Measurements from ENCODE around the gene LRP6. TPM values are rescaled to one million over a fixed set of nuclear protein-coding genes. Genes with fewer than 3 reads are reported as not detected.
"Not testable (repeated sequence)": the region's sequence is repeated elsewhere in the genome, so short reads cannot be mapped to it uniquely, and the experiment has no call there.

Gene LRP6
- total and polyA plus RNA-seq, 12 donors = 3.5 to 31.9 (median 17.5) TPM

GRCh38 chr12:12147111-12147510 is 119.7 kb downstream of the LRP6 start:
- H3K27ac ChIP-seq = no peak overlapping the region
- no peaks in the 10 kb centered on the region for H3K4me1 ChIP-seq (replicated peaks in 1 of 2)
- intact Hi-C loops (cut with DNase I) = no loop called here
- no peaks in the 10 kb centered on the region for H3K9me3 ChIP-seq (replicated peaks in 1 of 3)
- no peak for DNase-seq
- peaks cover 0 to 9% of the 10 kb centered on the region in 2 donors for H3K36me3 ChIP-seq (replicated peaks in 1 of 2)
- WGBS, 4 donors = 90 to 94% (median 92%) methylated on average over 6 of the region's 6 CpGs
- TF ChIP-seq POLR2A (IDR thresholded peaks at IDR 0.05) (no peak), CTCF (IDR thresholded peaks at IDR 0.05) (no peak)
- H3K4me3 ChIP-seq = no peak overlapping the region
- no peaks in the 10 kb centered on the region for H3K27me3 ChIP-seq

- DNase-seq; intact Hi-C loops (cut with DNase I): not testable (repeated sequence)
These were observed 122.3 kb downstream of the LRP6 start for GRCh38 chr12:12144531-12144930.

DNA sequence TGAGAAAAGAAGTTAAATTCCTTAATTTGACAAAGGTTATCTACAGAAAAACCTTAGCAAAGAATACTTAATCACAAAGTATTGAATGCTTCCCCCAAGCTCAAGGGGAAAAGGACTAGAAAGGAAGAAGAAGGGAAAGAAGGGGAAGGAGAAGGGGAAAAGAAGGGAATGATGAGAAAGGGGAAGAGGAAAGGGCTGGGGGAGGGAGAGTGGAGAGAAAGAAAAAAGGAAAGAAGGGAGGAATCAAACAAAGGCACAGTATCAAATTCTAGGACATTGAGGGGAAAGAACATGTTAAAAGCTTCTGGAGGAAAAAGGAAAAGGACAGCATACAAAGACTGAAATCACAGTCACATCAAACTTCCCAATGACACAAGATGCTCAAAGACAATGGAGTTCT is 125.8 kb downstream of the LRP6 start:
- no peak overlapping the region for H3K27ac ChIP-seq

More at GRCh38 chr12:12144531-12144930, 122.3 kb downstream of the LRP6 start:
- not testable (repeated sequence) for H3K36me3 ChIP-seq (replicated peaks in 1 of 2); H3K27me3 ChIP-seq; H3K4me1 ChIP-seq (replicated peaks in 1 of 2); H3K9me3 ChIP-seq (replicated peaks in 1 of 3); H3K27ac ChIP-seq; H3K4me3 ChIP-seq
- WGBS, 4 donors = 0 to 100% (median 44%) methylated on average over 1 of the region's 1 CpG

DNA sequence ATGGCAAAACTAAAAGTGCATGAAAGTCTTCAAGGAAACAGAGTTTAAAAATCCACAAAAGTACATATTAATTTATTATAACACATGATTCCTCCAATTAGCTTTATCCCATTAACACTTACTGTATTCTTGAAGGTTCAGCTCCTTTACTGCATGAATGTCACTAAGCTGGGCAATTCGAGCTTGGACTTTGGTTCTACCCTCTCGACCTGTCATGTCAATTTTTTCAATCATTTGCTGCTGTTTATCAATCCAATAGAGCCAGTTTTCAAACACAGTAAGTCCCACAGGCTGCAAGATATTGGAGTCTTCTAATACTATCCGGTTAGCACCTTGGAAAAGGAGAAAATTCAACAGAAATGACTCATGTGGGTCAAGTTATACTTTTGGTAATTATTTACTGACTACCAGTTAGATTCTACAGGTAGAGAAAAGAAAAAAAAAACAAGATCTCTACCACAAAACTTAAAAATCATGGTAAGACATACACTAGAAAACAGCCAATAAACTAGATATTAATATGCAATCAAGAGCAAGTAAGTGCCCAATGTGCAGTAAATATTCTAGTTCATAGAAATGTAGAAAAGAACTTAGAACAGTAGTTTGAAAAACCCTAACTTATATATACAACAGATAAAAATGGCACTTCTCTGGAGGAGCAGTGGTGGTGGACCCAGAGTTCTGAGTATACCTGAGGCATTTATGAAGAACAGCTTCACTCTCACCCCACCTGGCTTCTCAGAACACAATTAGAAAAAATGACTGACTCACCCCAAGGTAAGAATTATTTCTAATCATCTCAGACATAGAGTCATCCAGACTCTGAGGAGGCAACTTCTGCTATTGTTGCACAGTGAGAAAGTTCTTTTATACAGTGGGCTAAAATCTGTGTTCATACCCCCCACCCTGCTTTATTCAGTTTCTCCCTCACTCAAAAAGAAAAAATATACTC is 128.4 kb downstream of the LRP6 start:
- H3K9me3 ChIP-seq (replicated peaks in 1 of 3) = no peaks in the 10 kb centered on the region
- intact Hi-C loops (cut with DNase I) = no loop called here
- no peaks in the 10 kb centered on the region for H3K4me1 ChIP-seq (replicated peaks in 1 of 2)
- no peak for DNase-seq
- no peak for TF ChIP-seq CTCF (IDR thresholded peaks at IDR 0.05)
- no peak for TF ChIP-seq POLR2A (IDR thresholded peaks at IDR 0.05)
- 92 to 96% (median 94%) methylated on average over 3 of the region's 3 CpGs for WGBS, 4 donors
- H3K4me3 ChIP-seq = no peak overlapping the region
- no peak overlapping the region for H3K27ac ChIP-seq
- no peaks in the 10 kb centered on the region for H3K36me3 ChIP-seq (replicated peaks in 1 of 2)
- no peaks in the 10 kb centered on the region for H3K27me3 ChIP-seq

More for the DNA sequence above, 125.8 kb downstream of the LRP6 start:
- Histone ChIP-seq H3K4me3 (no peak overlapping the region), H3K27me3 (no peaks in the 10 kb centered on the region), H3K4me1 (replicated peaks in 1 of 2) (no peaks in the 10 kb centered on the region), H3K9me3 (replicated peaks in 1 of 3) (no peaks in the 10 kb centered on the region), H3K36me3 (replicated peaks in 1 of 2) (no peaks in the 10 kb centered on the region)
- no peak for DNase-seq
- intact Hi-C loops (cut with DNase I) = no loop called here
- TF ChIP-seq CTCF (IDR thresholded peaks at IDR 0.05) (no peak), POLR2A (IDR thresholded peaks at IDR 0.05) (no peak)

DNA sequence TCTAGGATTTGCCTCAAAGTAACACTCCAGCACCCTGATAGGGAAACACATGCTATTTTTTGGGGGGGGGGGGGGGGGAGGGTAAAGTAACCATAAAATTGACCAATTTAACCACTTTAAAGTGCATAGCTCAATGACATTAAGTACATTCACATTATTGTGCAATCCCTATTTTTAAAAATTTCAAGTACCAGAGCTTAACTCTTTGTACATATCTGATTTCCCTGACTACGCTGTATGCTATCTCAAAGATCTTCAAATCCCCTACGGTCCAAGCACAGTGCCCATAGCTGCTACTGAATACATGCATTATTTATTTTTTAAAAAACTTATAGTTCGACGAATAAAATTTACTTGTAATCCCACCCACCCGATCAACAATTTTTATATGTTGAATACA is 133.1 kb downstream of the LRP6 start:
- TF ChIP-seq POLR2A (IDR thresholded peaks at IDR 0.05) (no peak), CTCF (IDR thresholded peaks at IDR 0.05) (no peak)
- 94 to 99% (median 96%) methylated on average over 5 of the region's 5 CpGs for WGBS, 4 donors
- intact Hi-C loops (cut with DNase I) = no loop called here
- DNase-seq = no peak
- no peaks in the 10 kb centered on the region for H3K9me3 ChIP-seq (replicated peaks in 1 of 3)
- H3K36me3 ChIP-seq (replicated peaks in 1 of 2) = no peaks in the 10 kb centered on the region
- H3K4me3 ChIP-seq = no peak overlapping the region
- H3K27ac ChIP-seq = no peak overlapping the region
- no peaks in the 10 kb centered on the region for H3K4me1 ChIP-seq (replicated peaks in 1 of 2)
- no peaks in the 10 kb centered on the region for H3K27me3 ChIP-seq

Data from adrenal gland (tissue), 12 donors.